CD8-positive, alpha-beta memory T cell (primary cell): Measurements from ENCODE around the gene SOX8. TPM values are rescaled to one million over a fixed set of nuclear protein-coding genes. Genes with fewer than 3 reads are reported as not detected.

Experiments
- CTCF ChIA-PET: fragments of 350-600 bp; sonication (Branson Sonifier 250); formaldehyde crosslinking; loops from one replicate; lab custom pipeline; 2021; ENCODE audit warnings: antibody characterized with exemption; lab: Charles Lee
- POLR2A ChIA-PET: fragments of 350-600 bp; sonication (Branson Sonifier 250); formaldehyde crosslinking; loops from one replicate; lab custom pipeline; 2021; ENCODE audit warnings: antibody characterized with exemption; lab: Charles Lee
- DNase-seq, 5 donors: peaks; one replicate each; pipeline versions ENCODE4 v3.0.0 to v3.0.0-alpha.2; 2020 to 2022; ENCODE audit warnings: mixed read lengths in 1 of 5
- H3K27ac ChIP-seq: one replicate; pipeline ENCODE4 v1.7.0; 2013; ENCODE audit warnings: low read depth, mild to moderate bottlenecking, low read length, moderate library complexity
- H3K27me3 ChIP-seq: 2 replicates; pipeline ENCODE4 v1.7.0; 2013; ENCODE audit warnings: low read length, mild to moderate bottlenecking; ENCODE audit not compliant: insufficient read depth, poor library complexity, severe bottlenecking
- H3K36me3 ChIP-seq: 2 replicates; pipeline ENCODE4 v1.7.0; 2013; ENCODE audit warnings: mild to moderate bottlenecking, low read length, moderate library complexity; ENCODE audit not compliant: insufficient read depth
- H3K4me1 ChIP-seq: 2 replicates; pipeline ENCODE4 v1.7.0; 2013; ENCODE audit warnings: mild to moderate bottlenecking, low read length, moderate library complexity; ENCODE audit not compliant: insufficient read depth
- H3K4me3 ChIP-seq: 2 replicates; pipeline ENCODE4 v1.7.0; 2013; ENCODE audit warnings: mild to moderate bottlenecking, low read length
- H3K9me3 ChIP-seq: 2 replicates; pipeline ENCODE4 v1.7.0; 2013; ENCODE audit warnings: mild to moderate bottlenecking, low read length
- H3K27ac Mint-ChIP-seq, 8 donors: one replicate each; pipeline ENCODE4 v1.8.0; 2020 to 2021; ENCODE audit warnings: mixed read lengths in 8 of 8, mild to moderate bottlenecking in 6 of 8, inconsistent platforms in 3 of 8, moderate library complexity in 3 of 8
- H3K27me3 Mint-ChIP-seq, 2 donors: one replicate each; pipeline ENCODE4 v1.8.0; 2020 to 2021; ENCODE audit warnings: mixed read lengths in 2 of 2, mild to moderate bottlenecking in 1 of 2, moderate library complexity in 1 of 2
- H3K36me3 Mint-ChIP-seq, 3 donors: one replicate each; pipeline ENCODE4 v1.8.0; 2020 to 2021; ENCODE audit warnings: mixed read lengths in 3 of 3, inconsistent platforms in 1 of 3, mild to moderate bottlenecking in 1 of 3
- H3K4me1 Mint-ChIP-seq, 3 donors: one replicate each; pipeline ENCODE4 v1.8.0; 2020 to 2021; ENCODE audit warnings: mixed read lengths in 3 of 3, inconsistent platforms in 1 of 3, mild to moderate bottlenecking in 1 of 3
- H3K4me3 Mint-ChIP-seq, 7 donors: one replicate each; pipeline ENCODE4 v1.8.0; 2020 to 2021; ENCODE audit warnings: mixed read lengths in 7 of 7, mild to moderate bottlenecking in 6 of 7, moderate library complexity in 4 of 7, inconsistent platforms in 2 of 7
- H3K9me3 Mint-ChIP-seq, 5 donors: one replicate each; pipeline ENCODE4 v1.8.0; 2020 to 2022; ENCODE audit warnings: mixed read lengths in 5 of 5, mild to moderate bottlenecking in 3 of 5, moderate library complexity in 2 of 5, inconsistent platforms in 1 of 5
- polyA plus RNA-seq: library from polyadenylated mRNA; unstranded; fragments of 300-500 nt; fragmentation: Illumina TruSeq; gene quantifications from one replicate; pipeline ENCODE4 v1.2.3, GENCODE V29; 2021
- total RNA-seq, 2 experiments: library from RNA; stranded (reverse); gene quantifications; one replicate each; pipeline ENCODE4 v1.2.3, GENCODE V29; 2021

SOX8 gene
- total and polyA plus RNA-seq, 3 experiments from 2014 or later = 0.39 to 0.62 (median 0.39) TPM

GRCh38 chr16:1012135-1012534, 30.6 kb downstream of the SOX8 start:
- Mint-ChIP-seq H3K4me3 (no peak overlapping the region), H3K4me1 (no peaks in the 10 kb centered on the region), H3K27me3 (peaks cover 7 to 12% of the 10 kb centered on the region in 2 donors), H3K36me3 (no peaks in the 10 kb centered on the region), H3K27ac (no peak overlapping the region), H3K9me3 (no peaks in the 10 kb centered on the region)
- ChIA-PET POLR2A (no interaction called here), CTCF (no interaction called here)
- H3K4me1 ChIP-seq = no peaks in the 10 kb centered on the region
- no peaks in the 10 kb centered on the region for H3K36me3 ChIP-seq
- no peaks in the 10 kb centered on the region for H3K27me3 ChIP-seq
- H3K27ac ChIP-seq = no peak overlapping the region
- no peaks in the 10 kb centered on the region for H3K9me3 ChIP-seq
- DNase-seq = no peak
- H3K4me3 ChIP-seq = no peak overlapping the region

- Histone ChIP-seq H3K27ac (no peak overlapping the region), H3K4me3 (no peak overlapping the region), H3K27me3 (no peaks in the 10 kb centered on the region), H3K4me1 (no peaks in the 10 kb centered on the region), H3K9me3 (no peaks in the 10 kb centered on the region), H3K36me3 (no peaks in the 10 kb centered on the region)
- Mint-ChIP-seq H3K4me1 (no peaks in the 10 kb centered on the region), H3K36me3 (no peaks in the 10 kb centered on the region), H3K27me3 (peaks cover 7 to 12% of the 10 kb centered on the region in 2 donors), H3K27ac (no peak overlapping the region), H3K4me3 (no peak overlapping the region), H3K9me3 (no peaks in the 10 kb centered on the region)
- POLR2A ChIA-PET = no interaction called here
- CTCF ChIA-PET = interaction anchor here (1.0 kb wide), 1 partner anchor 49 kb away, joined by 3 read pairs; no protein-coding TSS in a partner anchor
- DNase-seq = no peak
These were observed 31.4 kb downstream of the SOX8 start for GRCh38 chr16:1012722-1013592.

DNA sequence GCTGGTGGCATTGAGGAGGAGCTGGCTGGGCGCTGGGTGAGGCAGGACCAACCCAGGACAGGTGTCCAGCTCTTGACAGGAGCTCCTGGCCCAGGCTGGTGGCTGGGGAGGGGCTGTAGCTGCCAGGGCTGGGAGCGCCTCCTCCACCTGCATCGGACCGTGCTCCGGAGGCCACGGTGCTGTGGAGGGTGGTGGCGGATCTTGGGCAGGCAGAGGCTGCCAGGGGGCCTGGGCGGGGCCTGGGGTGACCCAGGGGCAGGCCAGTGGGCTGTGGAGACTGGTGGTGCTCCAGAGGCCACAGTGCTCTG, 32.0 kb downstream of the SOX8 start:
- H3K4me3 ChIP-seq = no peak overlapping the region
- no peaks in the 10 kb centered on the region for H3K9me3 ChIP-seq
- Mint-ChIP-seq H3K9me3 (no peaks in the 10 kb centered on the region), H3K36me3 (no peaks in the 10 kb centered on the region), H3K27me3 (peaks cover 4 to 10% of the 10 kb centered on the region in 2 donors), H3K4me3 (no peak overlapping the region), H3K27ac (no peak overlapping the region), H3K4me1 (no peaks in the 10 kb centered on the region)
- H3K27ac ChIP-seq = no peak overlapping the region
- CTCF ChIA-PET = interaction anchor here (1.0 kb wide), 1 partner anchor 49 kb away, joined by 3 read pairs; no protein-coding TSS in a partner anchor
- H3K27me3 ChIP-seq = no peaks in the 10 kb centered on the region
- DNase-seq = no peak
- no peaks in the 10 kb centered on the region for H3K36me3 ChIP-seq
- POLR2A ChIA-PET = no interaction called here
- no peaks in the 10 kb centered on the region for H3K4me1 ChIP-seq

DNA sequence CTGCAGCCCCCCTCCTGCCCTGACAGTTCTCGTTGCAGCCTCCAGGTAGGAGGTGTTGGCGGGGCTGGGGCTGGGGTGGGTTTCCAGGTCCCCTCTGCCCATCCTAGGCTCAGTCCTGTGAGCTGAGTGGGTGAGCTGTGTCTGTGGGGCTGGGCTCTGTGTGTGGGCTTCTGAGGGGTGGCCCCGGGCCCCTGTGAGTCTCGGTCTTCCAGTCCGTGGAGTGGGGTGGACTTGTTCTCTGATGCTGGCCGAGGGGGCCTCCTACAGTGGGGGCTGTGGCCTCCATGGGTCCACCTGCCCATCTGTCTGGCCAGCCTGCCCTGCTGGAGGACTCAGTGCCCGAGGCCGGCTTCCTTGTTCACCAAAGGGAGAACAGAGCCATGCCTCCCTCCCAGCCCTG, 32.7 kb downstream of the SOX8 start:
- Histone ChIP-seq H3K36me3 (no peaks in the 10 kb centered on the region), H3K4me3 (no peak overlapping the region), H3K4me1 (no peaks in the 10 kb centered on the region), H3K9me3 (no peaks in the 10 kb centered on the region), H3K27ac (no peak overlapping the region), H3K27me3 (no peaks in the 10 kb centered on the region)
- POLR2A ChIA-PET = no interaction called here
- CTCF ChIA-PET = interaction anchor here (1.0 kb wide), 1 partner anchor 50 kb away, joined by 3 read pairs; no protein-coding TSS in a partner anchor
- Mint-ChIP-seq H3K27me3 (peaks cover 0 to 5% of the 10 kb centered on the region in 2 donors), H3K4me3 (no peak overlapping the region), H3K27ac (no peak overlapping the region), H3K9me3 (no peaks in the 10 kb centered on the region), H3K4me1 (no peaks in the 10 kb centered on the region), H3K36me3 (no peaks in the 10 kb centered on the region)
- no peak for DNase-seq

GRCh38 chr16:1014771-1015495, 33.4 kb downstream of the SOX8 start:
- Histone ChIP-seq H3K27ac (no peak overlapping the region), H3K36me3 (no peaks in the 10 kb centered on the region), H3K4me3 (no peak overlapping the region), H3K9me3 (no peaks in the 10 kb centered on the region), H3K4me1 (no peaks in the 10 kb centered on the region), H3K27me3 (no peaks in the 10 kb centered on the region)
- no peak overlapping the region for H3K4me3 Mint-ChIP-seq
- no peaks in the 10 kb centered on the region for H3K36me3 Mint-ChIP-seq
- H3K9me3 Mint-ChIP-seq = no peaks in the 10 kb centered on the region
- no peak for DNase-seq
- peak overlapping the region in 1 of 8 donors; percentile 23 for H3K27ac Mint-ChIP-seq
- no peaks in the 10 kb centered on the region for H3K4me1 Mint-ChIP-seq
- ChIA-PET CTCF (no interaction called here), POLR2A (no interaction called here)
- H3K27me3 Mint-ChIP-seq = peaks cover 0 to 5% of the 10 kb centered on the region in 2 donors

GRCh38 chr16:1018447-1019198, 37.1 kb downstream of the SOX8 start:
- H3K27me3 Mint-ChIP-seq = no peaks in the 10 kb centered on the region
- no peaks in the 10 kb centered on the region for H3K36me3 ChIP-seq
- H3K27ac ChIP-seq = no peak overlapping the region
- ChIA-PET POLR2A (no interaction called here), CTCF (no interaction called here)
- no peaks in the 10 kb centered on the region for H3K4me1 Mint-ChIP-seq
- no peak overlapping the region for H3K27ac Mint-ChIP-seq
- no peaks in the 10 kb centered on the region for H3K27me3 ChIP-seq
- H3K4me3 ChIP-seq = no peak overlapping the region
- no peaks in the 10 kb centered on the region for H3K9me3 ChIP-seq
- H3K4me1 ChIP-seq = no peaks in the 10 kb centered on the region
- no peak overlapping the region for H3K4me3 Mint-ChIP-seq
- no peaks in the 10 kb centered on the region for H3K9me3 Mint-ChIP-seq
- no peaks in the 10 kb centered on the region for H3K36me3 Mint-ChIP-seq
- no peak for DNase-seq

- Mint-ChIP-seq H3K27me3 (no peaks in the 10 kb centered on the region), H3K4me1 (no peaks in the 10 kb centered on the region), H3K27ac (no peak overlapping the region), H3K4me3 (no peak overlapping the region), H3K9me3 (no peaks in the 10 kb centered on the region), H3K36me3 (no peaks in the 10 kb centered on the region)
- Histone ChIP-seq H3K27me3 (no peaks in the 10 kb centered on the region), H3K27ac (no peak overlapping the region), H3K9me3 (no peaks in the 10 kb centered on the region), H3K4me3 (no peak overlapping the region), H3K36me3 (no peaks in the 10 kb centered on the region), H3K4me1 (no peaks in the 10 kb centered on the region)
- DNase-seq = no peak
- ChIA-PET POLR2A (no interaction called here), CTCF (no interaction called here)
These were observed 37.9 kb downstream of the SOX8 start for GRCh38 chr16:1019231-1020090.
